Astrocyte (in vitro differentiated cells and primary cell): ENCODE measurements around the gene STK17A. TPM values are rescaled to one million over a fixed set of nuclear protein-coding genes. Genes with fewer than 3 reads are reported as not detected.

Experiments
- DNase-seq: peaks from one replicate; pipeline ENCODE4 v3.0.0-alpha.2; 2010; ENCODE audit warnings: low read depth
- FAIRE-seq: peaks from 2 replicates; lab custom pipeline; 2011; peaks lifted over from hg19 to GRCh38; lab: Jason Lieb, UNC
- H2AFZ ChIP-seq: 2 replicates; pipeline ENCODE4 v1.6.0; 2012; ENCODE audit warnings: low read depth, low read length, inconsistent platforms
- H3K27ac ChIP-seq: 2 replicates; pipeline ENCODE4 v1.5.1; 2011; ENCODE audit warnings: low read depth, low read length, inconsistent platforms
- H3K27me3 ChIP-seq: 2 replicates; pipeline ENCODE4 v1.6.0; 2011; ENCODE audit warnings: low read length, inconsistent platforms; ENCODE audit not compliant: insufficient read depth
- H3K36me3 ChIP-seq: 2 replicates; pipeline ENCODE4 v1.5.1; 2011; ENCODE audit warnings: low read length, inconsistent platforms; ENCODE audit not compliant: insufficient read depth
- H3K4me1 ChIP-seq: 2 replicates; pipeline ENCODE4 v1.5.1; 2011; ENCODE audit warnings: low read length, inconsistent platforms; ENCODE audit not compliant: insufficient read depth
- H3K4me2 ChIP-seq: 2 replicates; pipeline ENCODE4 v1.6.0; 2012; ENCODE audit warnings: low read length, inconsistent platforms
- H3K4me3 ChIP-seq: 2 replicates; pipeline ENCODE4 v1.5.1; 2011; ENCODE audit warnings: low read depth, mild to moderate bottlenecking, low read length, inconsistent platforms; ENCODE audit not compliant: insufficient read depth
- H3K79me2 ChIP-seq: 2 replicates; pipeline ENCODE4 v1.6.0; 2012; ENCODE audit warnings: mild to moderate bottlenecking, low read length, inconsistent platforms; ENCODE audit not compliant: insufficient read depth
- H3K9ac ChIP-seq: 2 replicates; pipeline ENCODE4 v1.6.0; 2012; ENCODE audit warnings: mild to moderate bottlenecking, low read length, inconsistent platforms
- H3K9me3 ChIP-seq: 2 replicates; pipeline ENCODE4 v1.5.1; 2012; ENCODE audit warnings: low read depth, mild to moderate bottlenecking, low read length, inconsistent platforms; ENCODE audit not compliant: insufficient read depth
- H4K20me1 ChIP-seq: 2 replicates; pipeline ENCODE4 v1.6.0; 2012; ENCODE audit warnings: low read length, inconsistent platforms; ENCODE audit not compliant: insufficient read depth
- H3K27ac Mint-ChIP-seq: one replicate; pipeline ENCODE4 v1.8.0; 2021; ENCODE audit warnings: mild to moderate bottlenecking, mixed read lengths; ENCODE audit not compliant: unreplicated experiment
- H3K27me3 Mint-ChIP-seq: one replicate; pipeline ENCODE4 v1.8.0; 2021; ENCODE audit warnings: low read depth, mixed read lengths; ENCODE audit not compliant: unreplicated experiment
- H3K36me3 Mint-ChIP-seq: one replicate; pipeline ENCODE4 v1.8.0; 2021; ENCODE audit warnings: low read depth, mixed read lengths; ENCODE audit not compliant: unreplicated experiment
- H3K4me1 Mint-ChIP-seq: one replicate; pipeline ENCODE4 v1.8.0; 2021; ENCODE audit warnings: low read depth, mixed read lengths; ENCODE audit not compliant: unreplicated experiment
- H3K4me3 Mint-ChIP-seq: one replicate; pipeline ENCODE4 v1.8.0; 2021; ENCODE audit warnings: mild to moderate bottlenecking, moderate library complexity, mixed read lengths; ENCODE audit not compliant: unreplicated experiment
- H3K9me3 Mint-ChIP-seq: one replicate; pipeline ENCODE4 v1.8.0; 2021; ENCODE audit warnings: mild to moderate bottlenecking, mixed read lengths; ENCODE audit not compliant: unreplicated experiment
- EZH2 ChIP-seq: IDR thresholded peaks from 2 replicates; pipeline ENCODE4 v1.6.1; 2012; ENCODE audit warnings: mild to moderate bottlenecking, low read length, inconsistent platforms; ENCODE audit not compliant: insufficient read depth
- total RNA-seq: library from RNA; stranded (reverse); gene quantifications from 2 replicates; pipeline ENCODE4 v1.2.1, GENCODE V29; 2021
- TF ChIP-seq, protein P1 (sequence below): IDR thresholded peaks from 2 replicates; pipeline ENCODE4 v1.5.1; 2011; ENCODE audit warnings: low read depth, mild to moderate bottlenecking, inconsistent platforms, low read length, moderate library complexity; ENCODE audit not compliant: insufficient read depth

The STK17A gene
- total RNA-seq, 1 donor from 2014 or later = 38.4 TPM

DNA sequence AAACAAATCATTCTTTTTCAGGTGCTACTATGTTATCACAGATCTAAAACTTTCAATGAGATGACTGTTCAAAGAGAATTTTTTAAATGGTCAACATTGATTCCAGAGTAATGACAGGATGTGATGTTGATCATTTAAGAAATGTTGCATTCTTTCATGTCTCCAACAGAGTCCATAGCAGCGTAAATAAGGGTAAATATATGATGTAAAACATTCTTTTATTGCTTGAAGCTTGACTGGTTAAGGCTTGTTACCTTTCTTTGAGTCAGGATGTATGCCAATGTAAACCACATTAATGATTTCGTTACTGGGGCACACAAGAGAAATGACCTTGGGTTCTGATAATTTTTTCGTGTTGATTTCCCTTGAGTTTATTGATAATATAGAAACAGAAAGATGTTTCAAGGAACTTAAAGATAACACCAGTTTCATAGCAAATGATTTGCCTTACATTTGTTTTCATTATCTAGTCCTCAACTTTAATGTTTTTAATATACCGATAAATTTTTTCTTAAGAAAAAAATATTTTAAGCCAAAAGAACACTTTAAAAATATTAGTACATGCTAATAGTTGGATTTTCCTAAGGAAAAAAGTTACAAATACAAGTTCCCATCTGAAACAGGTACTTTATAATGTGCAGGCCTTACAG is 3.5 kb downstream of the STK17A start:
- H3K9me3 ChIP-seq = no peaks in the 10 kb centered on the region
- peaks cover 5% of the 10 kb centered on the region for H3K27me3 Mint-ChIP-seq
- H3K9ac ChIP-seq = peak overlapping the region; percentile 93
- FAIRE-seq (no peak), DNase-seq (peak; percentile 77)
- no peak for TF ChIP-seq EZH2
- TF ChIP-seq, protein P1, sequence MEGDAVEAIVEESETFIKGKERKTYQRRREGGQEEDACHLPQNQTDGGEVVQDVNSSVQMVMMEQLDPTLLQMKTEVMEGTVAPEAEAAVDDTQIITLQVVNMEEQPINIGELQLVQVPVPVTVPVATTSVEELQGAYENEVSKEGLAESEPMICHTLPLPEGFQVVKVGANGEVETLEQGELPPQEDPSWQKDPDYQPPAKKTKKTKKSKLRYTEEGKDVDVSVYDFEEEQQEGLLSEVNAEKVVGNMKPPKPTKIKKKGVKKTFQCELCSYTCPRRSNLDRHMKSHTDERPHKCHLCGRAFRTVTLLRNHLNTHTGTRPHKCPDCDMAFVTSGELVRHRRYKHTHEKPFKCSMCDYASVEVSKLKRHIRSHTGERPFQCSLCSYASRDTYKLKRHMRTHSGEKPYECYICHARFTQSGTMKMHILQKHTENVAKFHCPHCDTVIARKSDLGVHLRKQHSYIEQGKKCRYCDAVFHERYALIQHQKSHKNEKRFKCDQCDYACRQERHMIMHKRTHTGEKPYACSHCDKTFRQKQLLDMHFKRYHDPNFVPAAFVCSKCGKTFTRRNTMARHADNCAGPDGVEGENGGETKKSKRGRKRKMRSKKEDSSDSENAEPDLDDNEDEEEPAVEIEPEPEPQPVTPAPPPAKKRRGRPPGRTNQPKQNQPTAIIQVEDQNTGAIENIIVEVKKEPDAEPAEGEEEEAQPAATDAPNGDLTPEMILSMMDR = no peak
- peak overlapping the region; percentile 20 for H3K4me3 ChIP-seq
- H3K4me1 Mint-ChIP-seq = peaks cover 19% of the 10 kb centered on the region
- peak overlapping the region; percentile 86 for H3K4me2 ChIP-seq
- no peaks in the 10 kb centered on the region for H3K36me3 Mint-ChIP-seq
- H3K9me3 Mint-ChIP-seq = no peaks in the 10 kb centered on the region
- H3K27ac Mint-ChIP-seq = peak overlapping the region; percentile 8
- H3K4me1 ChIP-seq = peaks cover 7% of the 10 kb centered on the region
- H3K36me3 ChIP-seq = no peaks in the 10 kb centered on the region
- no peak overlapping the region for H2AFZ ChIP-seq
- H3K27ac ChIP-seq = peak overlapping the region; percentile 22
- H3K27me3 ChIP-seq = peaks cover 4% of the 10 kb centered on the region
- peaks cover 69% of the 10 kb centered on the region for H4K20me1 ChIP-seq
- H3K4me3 Mint-ChIP-seq = peak overlapping the region; percentile 94
- peaks cover 83% of the 10 kb centered on the region for H3K79me2 ChIP-seq

DNA sequence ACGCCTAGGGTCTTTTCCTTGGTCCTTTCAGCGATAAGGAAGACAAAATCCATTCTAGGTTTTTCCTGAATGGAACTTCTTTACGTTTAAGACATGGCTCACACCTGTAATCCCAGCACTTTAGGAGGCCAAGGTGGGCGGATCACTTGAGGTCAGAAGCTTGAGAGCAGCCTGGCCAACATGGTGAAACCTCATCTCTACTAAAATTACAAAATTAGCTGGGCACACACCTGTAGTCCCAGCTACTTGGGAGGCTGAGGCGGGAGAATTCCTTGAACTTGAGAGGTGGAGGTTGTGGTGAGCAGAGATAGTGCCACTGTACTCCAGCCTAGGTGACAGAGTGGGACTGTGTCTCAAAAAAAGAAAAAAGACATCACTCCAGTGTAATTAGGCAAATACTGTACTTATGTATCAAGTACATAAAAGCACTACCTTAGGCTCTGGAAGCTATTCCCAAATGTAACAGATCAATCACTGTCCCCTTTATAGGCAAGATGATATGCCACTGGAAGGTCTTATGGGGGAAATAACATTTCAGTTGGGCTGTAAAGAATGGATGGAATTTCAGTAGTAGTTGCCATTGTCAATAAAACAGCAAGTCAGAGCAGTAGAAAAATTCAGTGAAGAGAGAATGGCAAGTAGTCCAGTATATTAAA is 5.7 kb downstream of the STK17A start:
- no peak for FAIRE-seq
- H4K20me1 ChIP-seq = peaks cover 84% of the 10 kb centered on the region
- H3K9me3 Mint-ChIP-seq = no peaks in the 10 kb centered on the region
- no peak overlapping the region for H2AFZ ChIP-seq
- H3K27ac Mint-ChIP-seq = no peak overlapping the region
- peaks cover 99% of the 10 kb centered on the region for H3K79me2 ChIP-seq
- DNase-seq = no peak
- H3K36me3 Mint-ChIP-seq = no peaks in the 10 kb centered on the region
- no peaks in the 10 kb centered on the region for H3K9me3 ChIP-seq
- H3K4me1 Mint-ChIP-seq = peaks cover 30% of the 10 kb centered on the region
- H3K36me3 ChIP-seq = no peaks in the 10 kb centered on the region
- H3K27me3 Mint-ChIP-seq = no peaks in the 10 kb centered on the region
- H3K4me2 ChIP-seq = no peak overlapping the region
- no peak overlapping the region for H3K4me3 Mint-ChIP-seq
- TF ChIP-seq EZH2 = no peak
- TF ChIP-seq, protein P1 = no peak
- no peak overlapping the region for H3K4me3 ChIP-seq
- H3K4me1 ChIP-seq = peaks cover 5% of the 10 kb centered on the region
- no peak overlapping the region for H3K27ac ChIP-seq
- no peak overlapping the region for H3K9ac ChIP-seq
- H3K27me3 ChIP-seq = no peaks in the 10 kb centered on the region

DNA sequence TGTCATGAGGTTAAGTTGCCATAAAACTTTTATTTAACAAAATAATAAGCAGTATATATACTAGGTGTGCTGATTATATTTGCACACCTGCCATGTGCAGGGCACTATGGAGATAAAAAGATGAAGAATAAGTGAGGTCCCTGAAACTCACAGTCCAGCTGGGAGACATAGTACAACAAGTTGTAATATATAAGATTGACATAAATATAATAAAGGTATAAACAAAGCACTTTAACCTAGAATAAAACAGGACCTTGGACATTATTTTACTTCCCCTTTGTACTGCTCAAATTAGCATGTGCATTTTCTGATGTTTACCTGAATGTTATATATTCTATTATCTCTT is 6.2 kb downstream of the STK17A start:
- H2AFZ ChIP-seq = no peak overlapping the region
- H3K9me3 Mint-ChIP-seq = no peaks in the 10 kb centered on the region
- FAIRE-seq (no peak), DNase-seq (no peak)
- peaks cover 30% of the 10 kb centered on the region for H3K4me1 Mint-ChIP-seq
- no peak overlapping the region for H3K4me3 Mint-ChIP-seq
- peaks cover 5% of the 10 kb centered on the region for H3K4me1 ChIP-seq
- no peak overlapping the region for H3K27ac ChIP-seq
- H4K20me1 ChIP-seq = peaks cover 84% of the 10 kb centered on the region
- peaks cover 99% of the 10 kb centered on the region for H3K79me2 ChIP-seq
- no peak overlapping the region for H3K9ac ChIP-seq
- no peaks in the 10 kb centered on the region for H3K9me3 ChIP-seq
- H3K27ac Mint-ChIP-seq = no peak overlapping the region
- no peaks in the 10 kb centered on the region for H3K36me3 ChIP-seq
- TF ChIP-seq, protein P1 = no peak
- TF ChIP-seq EZH2 = no peak
- H3K4me2 ChIP-seq = no peak overlapping the region
- H3K27me3 ChIP-seq = no peaks in the 10 kb centered on the region
- H3K36me3 Mint-ChIP-seq = no peaks in the 10 kb centered on the region
- H3K27me3 Mint-ChIP-seq = no peaks in the 10 kb centered on the region
- H3K4me3 ChIP-seq = no peak overlapping the region
